Loucy (cell line): ENCODE data around the gene GNG11.

Source experiments
- EZH2phosphoT487 ChIP-seq: fragments of 200-600 bp; IDR thresholded peaks from 2 replicates; pipeline ENCODE4 v1.6.1; 2018; ENCODE audit warnings: antibody characterized with exemption, mild to moderate bottlenecking, moderate library complexity, borderline replicate concordance
- TF ChIP-seq, protein P1 (sequence below): fragments of 200-600 bp; sonication (generic); conservative IDR thresholded peaks from 2 replicates; pipeline ENCODE4 v1.5.1; 2014; ENCODE audit warnings: mild to moderate bottlenecking, antibody characterized with exemption, low read length

DNA sequence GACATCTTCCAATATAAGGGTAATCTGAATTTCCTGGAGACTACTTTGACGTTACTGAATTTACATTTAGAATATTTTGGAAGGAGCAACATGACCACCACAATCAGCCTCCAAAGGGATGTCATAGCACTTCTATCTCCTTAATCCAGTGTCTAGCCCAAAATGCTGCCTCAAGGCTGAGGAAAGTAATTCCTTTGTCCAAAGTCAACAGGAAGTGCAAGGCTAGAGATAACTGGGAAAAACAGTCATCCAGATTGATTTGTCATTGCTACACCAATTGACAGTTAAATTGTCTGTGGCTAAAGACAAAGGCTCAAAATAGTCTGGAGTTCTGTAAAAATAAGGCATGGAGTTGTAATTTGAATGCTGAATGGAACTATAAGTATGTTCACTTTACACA lies 27.1 kb upstream of the GNG11 start:
- TF ChIP-seq, protein P1, sequence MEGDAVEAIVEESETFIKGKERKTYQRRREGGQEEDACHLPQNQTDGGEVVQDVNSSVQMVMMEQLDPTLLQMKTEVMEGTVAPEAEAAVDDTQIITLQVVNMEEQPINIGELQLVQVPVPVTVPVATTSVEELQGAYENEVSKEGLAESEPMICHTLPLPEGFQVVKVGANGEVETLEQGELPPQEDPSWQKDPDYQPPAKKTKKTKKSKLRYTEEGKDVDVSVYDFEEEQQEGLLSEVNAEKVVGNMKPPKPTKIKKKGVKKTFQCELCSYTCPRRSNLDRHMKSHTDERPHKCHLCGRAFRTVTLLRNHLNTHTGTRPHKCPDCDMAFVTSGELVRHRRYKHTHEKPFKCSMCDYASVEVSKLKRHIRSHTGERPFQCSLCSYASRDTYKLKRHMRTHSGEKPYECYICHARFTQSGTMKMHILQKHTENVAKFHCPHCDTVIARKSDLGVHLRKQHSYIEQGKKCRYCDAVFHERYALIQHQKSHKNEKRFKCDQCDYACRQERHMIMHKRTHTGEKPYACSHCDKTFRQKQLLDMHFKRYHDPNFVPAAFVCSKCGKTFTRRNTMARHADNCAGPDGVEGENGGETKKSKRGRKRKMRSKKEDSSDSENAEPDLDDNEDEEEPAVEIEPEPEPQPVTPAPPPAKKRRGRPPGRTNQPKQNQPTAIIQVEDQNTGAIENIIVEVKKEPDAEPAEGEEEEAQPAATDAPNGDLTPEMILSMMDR: no peak
- TF ChIP-seq EZH2phosphoT487: no peak
